HG02759 (cell line): ENCODE measurements around the gene MBNL2.

ENCODE experiments used
- ATAC-seq: cut with Tn5 transposase; IDR thresholded peaks from one replicate; pipeline ENCODE4 v1.9.1; 2021; ENCODE audit warnings: mild to moderate bottlenecking, moderate library complexity; ENCODE audit not compliant: unreplicated experiment

The MBNL2 gene

GRCh38 chr13:97267418-97268059 lies 45.4 kb downstream of the MBNL2 start:
- no peak for ATAC-seq

GRCh38 chr13:97268772-97269171 lies 46.6 kb downstream of the MBNL2 start:
- ATAC-seq: no peak

- ATAC-seq: no peak
Measured at GRCh38 chr13:97269603-97270002, 47.5 kb downstream of the MBNL2 start.

- no peak for ATAC-seq
Measured at GRCh38 chr13:97272526-97272925, 50.4 kb downstream of the MBNL2 start.

GRCh38 chr13:97273341-97273831 lies 51.3 kb downstream of the MBNL2 start:
- no peak for ATAC-seq

- ATAC-seq: peak; percentile 38
Measured at GRCh38 chr13:97274829-97275649, 52.9 kb downstream of the MBNL2 start.

GRCh38 chr13:97275776-97276501 lies 53.8 kb downstream of the MBNL2 start:
- no peak for ATAC-seq

GRCh38 chr13:97276862-97277269 lies 54.7 kb downstream of the MBNL2 start:
- ATAC-seq: peak; percentile 27

- no peak for ATAC-seq
Measured at GRCh38 chr13:97278435-97279411, 56.6 kb downstream of the MBNL2 start.

GRCh38 chr13:97279913-97280312 lies 57.8 kb downstream of the MBNL2 start:
- no peak for ATAC-seq

- no peak for ATAC-seq
Measured at GRCh38 chr13:97280478-97280877, 58.3 kb downstream of the MBNL2 start.

- ATAC-seq: no peak
Measured at GRCh38 chr13:97281028-97281427, 58.9 kb downstream of the MBNL2 start.

GRCh38 chr13:97282705-97283104 lies 60.6 kb downstream of the MBNL2 start:
- ATAC-seq: no peak

GRCh38 chr13:97283888-97284287 lies 61.8 kb downstream of the MBNL2 start:
- ATAC-seq: no peak

GRCh38 chr13:97284558-97284957 lies 62.4 kb downstream of the MBNL2 start:
- ATAC-seq: no peak

GRCh38 chr13:97285221-97285955 lies 63.3 kb downstream of the MBNL2 start:
- ATAC-seq: no peak

GRCh38 chr13:97286317-97287046 lies 64.3 kb downstream of the MBNL2 start:
- no peak for ATAC-seq

- no peak for ATAC-seq
Measured at GRCh38 chr13:97287047-97287383, 64.9 kb downstream of the MBNL2 start.

GRCh38 chr13:97288486-97288900 lies 66.4 kb downstream of the MBNL2 start:
- ATAC-seq: no peak
